Measurements from ENCODE around the gene KDELR1. TPM values are rescaled to one million over a fixed set of nuclear protein-coding genes. Genes with fewer than 3 reads are reported as not detected.

The KDELR1 gene
- 118 TPM in 2 replicates for total RNA-seq

DNA sequence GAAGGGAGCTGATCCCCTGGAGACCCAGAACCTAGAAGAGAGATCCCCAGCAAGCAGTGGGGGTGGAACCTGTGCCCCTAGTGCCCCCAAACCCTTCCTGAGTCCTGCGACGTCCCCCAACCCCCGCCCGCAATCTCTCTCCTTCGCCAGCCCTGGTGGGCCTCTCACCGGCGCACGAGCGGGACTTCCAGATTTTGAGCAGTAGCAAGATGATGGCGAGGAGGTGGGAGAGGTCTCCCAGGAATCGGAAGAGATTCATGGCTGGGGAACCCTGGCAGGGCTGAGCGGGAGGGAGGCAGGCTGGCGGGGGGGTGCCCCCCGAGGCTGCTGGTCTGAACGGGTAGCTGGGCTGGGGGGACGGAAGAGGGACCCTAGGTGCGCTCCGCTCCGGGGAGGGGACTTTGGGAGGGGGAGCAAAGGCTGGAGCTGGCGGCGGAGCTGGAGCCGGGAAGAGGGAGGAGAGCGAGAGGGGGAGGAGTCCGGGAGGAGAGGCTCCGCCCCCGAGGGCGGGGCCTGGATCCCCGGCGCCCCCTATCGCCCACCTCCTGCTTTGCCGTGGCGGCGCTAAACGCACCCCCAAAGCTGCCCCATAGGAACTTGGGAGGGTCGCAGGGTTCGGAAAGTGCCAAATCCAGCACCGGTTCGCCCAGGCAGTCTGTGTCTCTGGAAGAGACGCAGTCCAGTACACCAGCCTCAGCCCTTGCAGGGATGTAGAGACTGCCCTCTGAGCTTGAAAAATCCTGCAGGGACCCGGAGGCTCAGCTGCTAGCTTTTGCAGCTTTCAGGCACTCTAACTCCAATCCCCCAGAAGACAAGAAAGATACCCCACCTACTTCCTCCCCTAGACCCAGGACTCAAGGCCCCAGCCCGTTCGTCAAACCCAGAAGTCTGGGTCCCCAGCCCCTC, at the start of gene KDELR1:
Gene KDELR1, minus strand, starts transcription at position 452 of the 906 bp plus-strand sequence. Its CDS starts 193 bp downstream, at position 259.

GRCh38 chr19:48393559-48394330, 2.4 kb upstream of the KDELR1 start, which contains the start of gene GRIN2D:
Gene GRIN2D, plus strand, starts transcription at chr19:48393668. Its CDS starts 4,725 bp downstream, at chr19:48398393.

GRCh38 chr19:48363810-48364597, 27.3 kb downstream of the KDELR1 start, which contains the start of the genes SYNGR4 and TMEM143:
Gene SYNGR4, plus strand, starts transcription at chr19:48364367. Its CDS starts 1,476 bp downstream, at chr19:48365843.
Gene TMEM143, minus strand, starts transcription at chr19:48363940. Its CDS starts 20 bp downstream, at chr19:48363920.

Other genes with a start within 250 kb of the KDELR1 start
- gene LIG1, start 221.2 kb downstream of the KDELR1 start, total RNA-seq, result 10.6 and 11.2 TPM in 2 replicates
- gene ZSWIM9, start 220.9 kb downstream of the KDELR1 start, total RNA-seq, result 5.3 and 6.9 TPM in 2 replicates
- 17.7 and 23.4 TPM in 2 replicates for gene CARD8, start 135.6 kb downstream of the KDELR1 start, total RNA-seq
- gene ZNF114, start 121.5 kb downstream of the KDELR1 start, total RNA-seq, result 0.59 TPM in 1 of 2 replicates, not detected in the other
- gene EMP3, start 66.0 kb downstream of the KDELR1 start, total RNA-seq, result 132 and 188 TPM in 2 replicates
- gene TMEM143, start 27.6 kb downstream of the KDELR1 start, total RNA-seq, result 5.2 and 7.3 TPM in 2 replicates
- not detected in 2 replicates for gene SYNGR4, start 27.2 kb downstream of the KDELR1 start, total RNA-seq
- 0.59 and 1.1 TPM in 2 replicates for gene GRIN2D, start 2.1 kb upstream of the KDELR1 start, total RNA-seq
- 22.2 and 29.3 TPM in 2 replicates for gene GRWD1, start 54.4 kb upstream of the KDELR1 start, total RNA-seq
- 0.65 and 1.1 TPM in 2 replicates for gene KCNJ14, start 64.0 kb upstream of the KDELR1 start, total RNA-seq
- 24.0 and 33.6 TPM in 2 replicates for gene CYTH2, start 77.8 kb upstream of the KDELR1 start, total RNA-seq
- 0.33 and 0.89 TPM in 2 replicates for gene LMTK3, start 120.3 kb upstream of the KDELR1 start, total RNA-seq
- gene SULT2B1, start 160.6 kb upstream of the KDELR1 start, total RNA-seq, result not detected in 2 replicates
- gene SPACA4, start 215.2 kb upstream of the KDELR1 start, total RNA-seq, result not detected in 2 replicates
- 0.23 and 0.52 TPM in 2 replicates for gene FAM83E, start 223.5 kb upstream of the KDELR1 start, total RNA-seq
- gene RPL18, start 227.6 kb upstream of the KDELR1 start, total RNA-seq, result 1,103 and 1,191 TPM in 2 replicates
- 8.7 and 13.1 TPM in 2 replicates for gene SPHK2, start 228.0 kb upstream of the KDELR1 start, total RNA-seq
- 7.4 and 7.8 TPM in 2 replicates for gene DBP, start 245.8 kb upstream of the KDELR1 start, total RNA-seq

Data from smooth muscle cell of the pulmonary artery (primary cell).